ENCODE measurements around the gene CCDC171. TPM values are rescaled to one million over a fixed set of nuclear protein-coding genes. Genes with fewer than 3 reads are reported as not detected.

Gene CCDC171
- total RNA-seq, 1 experiment from 2014 or later: 2.4 TPM

DNA sequence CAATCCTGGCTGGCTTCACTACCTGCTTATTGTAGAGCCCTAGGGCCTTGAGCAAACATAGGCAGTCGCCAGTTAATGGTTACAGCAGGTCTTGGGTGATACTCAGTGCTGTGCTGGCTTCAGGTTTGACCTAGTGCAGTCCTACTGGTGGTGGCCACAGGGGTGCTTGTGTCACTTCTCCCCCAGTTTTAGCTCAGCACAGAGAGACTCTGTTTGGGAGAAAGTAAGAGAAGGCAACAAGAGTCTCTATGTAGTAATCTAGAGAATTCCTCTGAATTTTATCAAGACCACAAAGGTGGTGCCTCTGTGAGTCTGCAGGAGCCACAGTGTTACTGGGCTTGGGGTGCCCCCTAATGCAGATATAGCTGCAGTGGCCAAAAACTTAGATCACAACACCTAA is 165.6 kb downstream of the CCDC171 start:
- Histone ChIP-seq H3K27ac (ENCODE audit: insufficient read length, low read depth, low read length) (no peak overlapping the region), H3T11ph (ENCODE audit: low read length) (no peak overlapping the region), H3K4ac (ENCODE audit: low read depth, low read length) (no peak overlapping the region; the same call in 1 of the 2 replicates), H3K79me2 (ENCODE audit: insufficient read depth, low read length) (no peaks in the 10 kb centered on the region), H3K9ac (ENCODE audit: extremely low read depth, insufficient read length, low read length) (no peak overlapping the region), H3K18ac (ENCODE audit: insufficient read length, low read depth, low read length) (no peak overlapping the region), H3K4me1 (ENCODE audit: insufficient read depth, low read length) (peaks cover 1% of the 10 kb centered on the region; the same call in 1 of the 2 replicates), H3K79me1 (ENCODE audit: insufficient read depth, low read depth, low read length, poor library complexity, severe bottlenecking) (no peaks in the 10 kb centered on the region), H2BK12ac (ENCODE audit: insufficient read length, low read depth, low read length) (no peak overlapping the region), H2BK20ac (ENCODE audit: low read depth, low read length, poor library complexity, severe bottlenecking) (no peak overlapping the region), H2AK5ac (ENCODE audit: insufficient read length, low read length) (no peak overlapping the region), H3K9me3 (ENCODE audit: control insufficient read depth, low read depth, low read length) (no peaks in the 10 kb centered on the region), H3K56ac (ENCODE audit: insufficient read length, low read depth, low read length) (no peak overlapping the region), H3K23me2 (ENCODE audit: insufficient read length, low read depth, low read length, poor library complexity, severe bottlenecking) (no peaks in the 10 kb centered on the region), H4K5ac (ENCODE audit: insufficient read length, low read depth, low read length) (no peak overlapping the region), H3K23ac (ENCODE audit: insufficient read length, low read depth, low read length) (no peak overlapping the region), H4K8ac (replicated peaks; ENCODE audit: insufficient read length, low read depth, low read length) (no peak overlapping the region), H2AFZ (ENCODE audit: low read length) (no peak overlapping the region), H3K4me2 (ENCODE audit: insufficient read depth, insufficient read length, low read length) (no peak overlapping the region), H2BK120ac (ENCODE audit: low read depth, low read length, poor library complexity, severe bottlenecking) (no peak overlapping the region), H4K91ac (ENCODE audit: insufficient read length, low read depth, low read length) (no peak overlapping the region), H2BK5ac (ENCODE audit: insufficient read length, low read length) (no peak overlapping the region), H4K20me1 (ENCODE audit: control insufficient read depth, insufficient read depth, insufficient read length) (no peaks in the 10 kb centered on the region), H3K27me3 (ENCODE audit: insufficient read depth, low read length) (no peaks in the 10 kb centered on the region), H3K14ac (ENCODE audit: insufficient read depth, low read length) (no peak overlapping the region), H2BK15ac (ENCODE audit: low read depth, low read length) (no peak overlapping the region)
- DNase-seq: no peak
- Mint-ChIP-seq H3K36me3 (ENCODE audit: insufficient read depth in 1 of 3, low read depth in 3 of 3) (no peaks in the 10 kb centered on the region; a peak in 1 of 7 replicates), H3K4me3 (no peak overlapping the region), H3K27me3 (ENCODE audit: low read depth) (no peaks in the 10 kb centered on the region), H3K9me3 (no peaks in the 10 kb centered on the region; a peak in 1 of 5 replicates), H3K27ac (no peak overlapping the region; a peak in 1 of 7 replicates), H3K4me1 (peaks cover 8 to 12% of the 10 kb centered on the region in 2 experiments)
- TF ChIP-seq, protein P1, sequence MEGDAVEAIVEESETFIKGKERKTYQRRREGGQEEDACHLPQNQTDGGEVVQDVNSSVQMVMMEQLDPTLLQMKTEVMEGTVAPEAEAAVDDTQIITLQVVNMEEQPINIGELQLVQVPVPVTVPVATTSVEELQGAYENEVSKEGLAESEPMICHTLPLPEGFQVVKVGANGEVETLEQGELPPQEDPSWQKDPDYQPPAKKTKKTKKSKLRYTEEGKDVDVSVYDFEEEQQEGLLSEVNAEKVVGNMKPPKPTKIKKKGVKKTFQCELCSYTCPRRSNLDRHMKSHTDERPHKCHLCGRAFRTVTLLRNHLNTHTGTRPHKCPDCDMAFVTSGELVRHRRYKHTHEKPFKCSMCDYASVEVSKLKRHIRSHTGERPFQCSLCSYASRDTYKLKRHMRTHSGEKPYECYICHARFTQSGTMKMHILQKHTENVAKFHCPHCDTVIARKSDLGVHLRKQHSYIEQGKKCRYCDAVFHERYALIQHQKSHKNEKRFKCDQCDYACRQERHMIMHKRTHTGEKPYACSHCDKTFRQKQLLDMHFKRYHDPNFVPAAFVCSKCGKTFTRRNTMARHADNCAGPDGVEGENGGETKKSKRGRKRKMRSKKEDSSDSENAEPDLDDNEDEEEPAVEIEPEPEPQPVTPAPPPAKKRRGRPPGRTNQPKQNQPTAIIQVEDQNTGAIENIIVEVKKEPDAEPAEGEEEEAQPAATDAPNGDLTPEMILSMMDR (conservative IDR thresholded peaks at IDR 0.05): no peak
- WGBS (ENCODE audit: extremely low coverage, insufficient read length, low lambda C conversion rate): no CpG with 5 or more reads among the region's 1 CpG

All from H9 (cell line).